Endothelial cell of umbilical vein (primary cell): ENCODE data around the gene RAB4A. TPM values are rescaled to one million over a fixed set of nuclear protein-coding genes. Genes with fewer than 3 reads are reported as not detected.

Experiments
- BruUV-seq: library from RNA; stranded (reverse); fragments of 400-500 nt; replicated peaks from 2 replicates; lab custom pipeline; 2021; lab: Mats Ljungman, UMichigan
- CTCF ChIA-PET: fragments of 300-600, 350-600 bp; sonication (Branson Sonifier 250); formaldehyde crosslinking; loops from one replicate; lab custom pipeline; 2021; ENCODE audit warnings: antibody characterized with exemption, inconsistent platforms; lab: Charles Lee
- POLR2A ChIA-PET: fragments of 300-600, 350-600 bp; sonication (Branson Sonifier 250); formaldehyde crosslinking; loops from one replicate; lab custom pipeline; 2021; ENCODE audit warnings: antibody characterized with exemption, inconsistent platforms; lab: Charles Lee
- DNase-seq: peaks from one replicate; pipeline ENCODE4 v3.0.0-alpha.2; 2011; ENCODE audit warnings: low read depth, low spot score
- FAIRE-seq: peaks from 2 replicates; lab custom pipeline; 2011; peaks lifted over from hg19 to GRCh38; lab: Jason Lieb, UNC
- H2AFZ ChIP-seq: 2 replicates; pipeline ENCODE4 v1.6.0; 2012; ENCODE audit warnings: low read depth, low read length, control low read depth, inconsistent platforms
- H3K27ac ChIP-seq: 2 replicates; pipeline ENCODE4 v1.5.1; 2011; ENCODE audit warnings: low read depth, mild to moderate bottlenecking, control low read depth, low read length, moderate library complexity; ENCODE audit not compliant: insufficient read depth
- H3K27me3 ChIP-seq, 2 experiments: 2 replicates each; pipeline versions ENCODE4 v1.6.0 to v1.6.1; 2011; ENCODE audit warnings: low read length in 2 of 2, mixed read lengths in 1 of 2; ENCODE audit not compliant: control insufficient read depth in 2 of 2, insufficient read depth in 2 of 2
- H3K36me3 ChIP-seq, 2 experiments: 2 replicates in 1 of 2; 3 replicates in 1 of 2; pipeline ENCODE4 v1.5.1; 2011; ENCODE audit warnings: low read length in 2 of 2, mild to moderate bottlenecking in 1 of 2, moderate library complexity in 1 of 2; ENCODE audit not compliant: control insufficient read depth in 2 of 2, insufficient read depth in 2 of 2; ENCODE audit errors: extremely low read depth in 1 of 2
- H3K4me1 ChIP-seq: 3 replicates; pipeline ENCODE4 v1.5.1; 2011; ENCODE audit warnings: mild to moderate bottlenecking, low read length; ENCODE audit not compliant: control insufficient read depth, insufficient read depth; ENCODE audit errors: extremely low read depth
- H3K4me2 ChIP-seq: 2 replicates; pipeline ENCODE4 v1.6.1; 2011; ENCODE audit warnings: low read length, control low read depth, mixed read lengths; ENCODE audit not compliant: insufficient read depth
- H3K4me3 ChIP-seq, 3 experiments: fragments of 200-600 bp in 1 of 3; sonication (generic), shearing (Covaris generic) in 1 of 3; replicated peaks in 1 of 3; 2 replicates each; pipeline ENCODE4 v1.5.1; 2011 to 2016; ENCODE audit warnings: control low read depth in 3 of 3, low read length in 3 of 3, mild to moderate bottlenecking in 2 of 3, inconsistent platforms in 1 of 3, low read depth in 1 of 3, moderate library complexity in 1 of 3; ENCODE audit not compliant: insufficient read depth in 1 of 3
- H3K79me2 ChIP-seq: 2 replicates; pipeline ENCODE4 v1.6.0; 2012; ENCODE audit warnings: low read length, inconsistent platforms; ENCODE audit not compliant: control insufficient read depth, insufficient read depth
- H3K9ac ChIP-seq: replicated peaks from 2 replicates; pipeline ENCODE3; 2011; ENCODE audit warnings: low read length, control low read depth; ENCODE audit not compliant: insufficient read depth; ENCODE audit errors: extremely low read depth
- H3K9me1 ChIP-seq: replicated peaks from 3 replicates; pipeline ENCODE4 v1.6.0; 2011; ENCODE audit warnings: mild to moderate bottlenecking, low read length; ENCODE audit not compliant: control insufficient read depth, insufficient read depth; ENCODE audit errors: extremely low read depth
- H3K9me3 ChIP-seq: replicated peaks from 2 replicates; pipeline ENCODE4 v1.5.1; 2012; ENCODE audit warnings: low read length, inconsistent platforms; ENCODE audit not compliant: control insufficient read depth, insufficient read depth
- H4K20me1 ChIP-seq: replicated peaks from 2 replicates; pipeline ENCODE3; 2011; ENCODE audit warnings: mild to moderate bottlenecking, low read length; ENCODE audit not compliant: control insufficient read depth, insufficient read depth; ENCODE audit errors: extremely low read depth
- CTCF ChIP-seq, 2 donors: IDR thresholded peaks; 1 replicate in 1 of 2; 2 replicates in 1 of 2; pipeline ENCODE4 v1.5.1; 2011; ENCODE audit warnings: low read length in 2 of 2, mild to moderate bottlenecking in 2 of 2, moderate library complexity in 2 of 2, control low read depth in 1 of 2, inconsistent platforms in 1 of 2, low read depth in 1 of 2; ENCODE audit not compliant: insufficient read depth in 1 of 2; ENCODE audit errors: extremely low read depth in 1 of 2
- EZH2 ChIP-seq: IDR thresholded peaks from 2 replicates; pipeline ENCODE4 v1.6.1; 2012; ENCODE audit warnings: borderline replicate concordance, low read depth, mild to moderate bottlenecking, moderate library complexity, low read length, inconsistent platforms; ENCODE audit not compliant: severe bottlenecking
- FOS ChIP-seq: IDR thresholded peaks from 2 replicates; pipeline ENCODE4 v1.6.1; 2011; ENCODE audit warnings: mild to moderate bottlenecking, low read length, moderate library complexity, borderline replicate concordance; ENCODE audit not compliant: insufficient read depth
- GATA2 ChIP-seq: IDR thresholded peaks from 2 replicates; pipeline ENCODE4 v1.7.0; 2011; ENCODE audit warnings: low read depth, mild to moderate bottlenecking, moderate library complexity, mixed read lengths, low read length; ENCODE audit not compliant: insufficient read length, insufficient read depth
- JUN ChIP-seq: IDR thresholded peaks from 2 replicates; pipeline ENCODE4 v1.6.1; 2011; ENCODE audit warnings: borderline replicate concordance, low read depth; ENCODE audit not compliant: insufficient read length, insufficient read depth
- MAX ChIP-seq: IDR thresholded peaks from 2 replicates; pipeline ENCODE4 v1.6.1; 2011; ENCODE audit not compliant: insufficient read depth, insufficient read length
- MYC ChIP-seq: IDR thresholded peaks from one replicate; pipeline ENCODE4 v1.6.1; 2011; ENCODE audit warnings: mild to moderate bottlenecking, low read depth, low read length
- POLR2A ChIP-seq: IDR thresholded peaks from 2 replicates; pipeline ENCODE4 v1.6.1; 2012; ENCODE audit warnings: low read depth, mild to moderate bottlenecking, control low read depth, low read length
- POLR2AphosphoS5 ChIP-seq: IDR thresholded peaks from 2 replicates; pipeline ENCODE4 v1.6.1; 2012; ENCODE audit warnings: low read depth, mild to moderate bottlenecking, control low read depth, low read length, moderate library complexity; ENCODE audit not compliant: insufficient read depth
- dilution Hi-C: fragments of 300-500 bp; cut with MboI; formaldehyde crosslinking; loops from one replicate; pipeline ENCODE4 v1.15.0; 2019; ENCODE audit warnings: low sequenced_read_pairs; ENCODE audit not compliant: extremely low pct_ligation_motif_present
- intact Hi-C: fragments of 100-400 bp; cut with micrococcal nuclease; formaldehyde crosslinking; loops from one replicate; pipeline ENCODE4 v1.10.0; 2022
- polyA plus RNA-seq, 4 experiments: library from polyadenylated mRNA; depleted of rRNA in 3 of 4; stranded (reverse) in 3 of 4; unstranded in 1 of 4; fragments of >200 nt; gene quantifications; 2 replicates each; pipeline versions ENCODE4 v1.2.1 to v1.2.3, GENCODE V29; 2011 to 2012; ENCODE audit warnings: missing spikeins in 1 of 4
- total RNA-seq: library from RNA; stranded (reverse); gene quantifications from 2 replicates; pipeline ENCODE4 v1.2.3, GENCODE V29; 2021

RAB4A gene
- total and polyA plus RNA-seq, 2 donors (not counting 3 experiments of a cell fraction or from before 2014, with no cell fraction given) = 14.8 to 52.9 TPM

- ChIA-PET POLR2A (no interaction called here), CTCF (no interaction called here)
- Histone ChIP-seq H3K36me3 (no peaks in the 10 kb centered on the region), H3K4me1 (no peaks in the 10 kb centered on the region), H3K9me1 (no peaks in the 10 kb centered on the region), H3K9ac (no peak overlapping the region), H3K79me2 (no peaks in the 10 kb centered on the region), H3K27me3 (peaks cover 0 to 2% of the 10 kb centered on the region in 2 experiments), H2AFZ (no peak overlapping the region), H3K4me3 (no peak overlapping the region), H3K4me2 (no peak overlapping the region), H3K27ac (no peak overlapping the region), H3K9me3 (no peaks in the 10 kb centered on the region), H4K20me1 (no peaks in the 10 kb centered on the region)
- FAIRE-seq (no peak), DNase-seq (no peak)
- BruUV-seq = no TSS peak
- intact Hi-C loops (no loop called here), dilution Hi-C loops (no loop called here)
- TF ChIP-seq MAX (no peak), CTCF (IDR thresholded peaks at IDR 0.05; ENCODE audit: extremely low read depth in 1 of 2, insufficient read depth in 1 of 2, low read depth in 1 of 2, low read length in 2 of 2) (no peak), GATA2 (no peak), MYC (no peak), POLR2AphosphoS5 (no peak), FOS (no peak), EZH2 (no peak), POLR2A (no peak), JUN (no peak)
These were observed 21.8 kb upstream of the RAB4A start for GRCh38 chr1:229248821-229249817.
